GM13977 (cell line): Measurements from ENCODE around the gene TEX19.

ENCODE experiments used
- DNase-seq: peaks from one replicate; pipeline ENCODE4 v3.0.0; 2012; ENCODE audit warnings: low spot score
- in situ Hi-C: fragments of 300-500 bp; cut with MboI; formaldehyde crosslinking; loops from one replicate; pipeline ENCODE4 v1.12.0; 2022; ENCODE audit warnings: low sequenced_read_pairs, low pct_unique_long_range_greater_than_20kb, mixed read lengths, inconsistent platforms; ENCODE audit not compliant: unreplicated experiment
- TF ChIP-seq, protein P1 (sequence below): IDR thresholded peaks from 2 replicates; pipeline ENCODE4 v1.5.1; 2012; ENCODE audit warnings: mild to moderate bottlenecking, control low read depth; ENCODE audit not compliant: insufficient read depth; ENCODE audit errors: extremely low read depth, missing control alignments

TEX19 gene

DNA sequence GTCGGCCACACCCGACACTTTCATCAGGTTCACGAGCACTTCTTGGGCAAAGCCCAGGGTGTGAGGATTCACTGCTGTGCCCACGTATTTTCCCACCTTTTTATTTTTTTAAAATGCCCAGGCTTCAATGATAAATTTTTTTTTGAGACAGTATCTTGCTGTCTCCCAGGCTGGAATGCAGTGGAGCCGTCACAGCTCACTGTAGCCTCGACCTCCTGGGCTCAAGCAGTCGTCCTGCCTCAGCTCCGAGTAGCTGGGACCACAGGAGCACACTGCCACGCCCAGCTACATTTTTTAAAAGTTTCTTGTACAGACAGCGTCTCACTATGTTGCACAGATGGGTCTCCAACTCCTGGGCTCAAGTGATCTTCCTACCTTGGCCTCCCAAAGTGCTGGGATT is 30.3 kb downstream of the TEX19 start:
- TF ChIP-seq, protein P1, sequence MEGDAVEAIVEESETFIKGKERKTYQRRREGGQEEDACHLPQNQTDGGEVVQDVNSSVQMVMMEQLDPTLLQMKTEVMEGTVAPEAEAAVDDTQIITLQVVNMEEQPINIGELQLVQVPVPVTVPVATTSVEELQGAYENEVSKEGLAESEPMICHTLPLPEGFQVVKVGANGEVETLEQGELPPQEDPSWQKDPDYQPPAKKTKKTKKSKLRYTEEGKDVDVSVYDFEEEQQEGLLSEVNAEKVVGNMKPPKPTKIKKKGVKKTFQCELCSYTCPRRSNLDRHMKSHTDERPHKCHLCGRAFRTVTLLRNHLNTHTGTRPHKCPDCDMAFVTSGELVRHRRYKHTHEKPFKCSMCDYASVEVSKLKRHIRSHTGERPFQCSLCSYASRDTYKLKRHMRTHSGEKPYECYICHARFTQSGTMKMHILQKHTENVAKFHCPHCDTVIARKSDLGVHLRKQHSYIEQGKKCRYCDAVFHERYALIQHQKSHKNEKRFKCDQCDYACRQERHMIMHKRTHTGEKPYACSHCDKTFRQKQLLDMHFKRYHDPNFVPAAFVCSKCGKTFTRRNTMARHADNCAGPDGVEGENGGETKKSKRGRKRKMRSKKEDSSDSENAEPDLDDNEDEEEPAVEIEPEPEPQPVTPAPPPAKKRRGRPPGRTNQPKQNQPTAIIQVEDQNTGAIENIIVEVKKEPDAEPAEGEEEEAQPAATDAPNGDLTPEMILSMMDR = no peak
- no peak for DNase-seq
- in situ Hi-C loops = no loop called here

DNA sequence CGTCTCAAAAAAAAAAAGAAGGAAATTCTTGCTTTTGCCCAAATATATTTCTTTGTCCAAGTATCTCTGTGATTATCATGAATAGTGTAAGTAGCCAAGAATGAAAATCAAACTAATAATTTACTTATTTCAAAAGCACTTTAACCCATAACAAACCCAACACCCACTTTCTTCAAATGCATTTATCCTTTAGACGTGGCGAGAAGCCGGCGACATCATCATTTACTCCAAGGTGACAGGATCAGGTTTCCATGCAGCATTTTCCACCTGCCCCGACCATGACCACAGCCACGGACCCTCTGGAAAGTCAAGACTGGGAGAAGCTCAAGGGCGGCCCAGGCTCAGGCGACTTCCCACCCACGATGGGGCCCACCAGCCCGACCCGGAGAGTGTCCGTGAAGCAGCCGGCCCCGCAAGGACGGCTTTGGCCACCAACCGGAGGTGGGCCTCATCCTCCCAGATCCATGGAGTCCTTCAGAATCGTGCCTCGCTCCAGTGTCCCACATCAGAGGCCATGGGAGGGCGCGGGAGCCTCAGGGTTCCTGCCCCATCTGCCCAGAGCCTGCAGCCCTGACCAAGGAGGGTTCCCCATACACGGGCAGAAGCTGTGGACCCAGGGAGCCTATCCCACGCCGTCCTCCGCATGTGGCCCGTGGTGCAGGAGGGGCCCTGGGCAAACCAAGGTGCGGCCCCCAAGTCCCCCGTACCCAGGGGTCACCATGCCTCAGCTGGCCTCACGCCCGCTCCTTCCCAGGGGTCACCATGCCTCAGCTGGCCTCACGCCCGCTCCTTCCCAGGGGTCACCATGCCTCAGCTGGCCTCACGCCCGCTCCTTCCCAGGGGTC is 31.2 kb downstream of the TEX19 start:
- DNase-seq = no peak
- in situ Hi-C loops = no loop called here
- TF ChIP-seq, protein P1 = no peak

DNA sequence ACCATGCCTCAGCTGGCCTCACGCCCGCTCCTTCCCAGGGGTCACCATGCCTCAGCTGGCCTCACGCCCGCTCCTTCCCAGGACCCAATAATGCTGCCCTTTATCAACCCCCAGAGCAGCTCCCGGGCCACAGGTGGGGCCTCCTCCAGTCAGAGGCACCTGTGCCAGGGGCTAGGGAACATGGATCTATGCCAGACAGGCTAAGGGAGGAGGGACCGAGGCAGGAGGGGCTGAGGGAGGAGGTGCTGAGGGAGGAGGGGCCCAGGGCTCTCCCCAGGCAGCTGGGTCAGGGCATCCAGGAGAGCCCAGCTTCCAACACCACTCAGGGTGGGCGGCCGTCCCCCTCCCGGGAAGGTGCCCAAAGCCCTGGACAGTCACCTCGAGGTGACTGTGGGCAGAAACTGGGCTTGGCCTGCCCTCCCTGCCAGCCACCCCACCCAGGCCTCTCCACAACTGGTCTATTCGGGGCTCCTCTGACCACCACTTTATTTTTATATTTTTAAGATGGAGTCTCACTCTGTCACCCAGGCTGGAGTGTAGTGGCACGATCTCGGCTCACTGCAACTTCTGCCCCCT is 31.9 kb downstream of the TEX19 start:
- TF ChIP-seq, protein P1 = no peak
- in situ Hi-C loops = no loop called here
- no peak for DNase-seq

DNA sequence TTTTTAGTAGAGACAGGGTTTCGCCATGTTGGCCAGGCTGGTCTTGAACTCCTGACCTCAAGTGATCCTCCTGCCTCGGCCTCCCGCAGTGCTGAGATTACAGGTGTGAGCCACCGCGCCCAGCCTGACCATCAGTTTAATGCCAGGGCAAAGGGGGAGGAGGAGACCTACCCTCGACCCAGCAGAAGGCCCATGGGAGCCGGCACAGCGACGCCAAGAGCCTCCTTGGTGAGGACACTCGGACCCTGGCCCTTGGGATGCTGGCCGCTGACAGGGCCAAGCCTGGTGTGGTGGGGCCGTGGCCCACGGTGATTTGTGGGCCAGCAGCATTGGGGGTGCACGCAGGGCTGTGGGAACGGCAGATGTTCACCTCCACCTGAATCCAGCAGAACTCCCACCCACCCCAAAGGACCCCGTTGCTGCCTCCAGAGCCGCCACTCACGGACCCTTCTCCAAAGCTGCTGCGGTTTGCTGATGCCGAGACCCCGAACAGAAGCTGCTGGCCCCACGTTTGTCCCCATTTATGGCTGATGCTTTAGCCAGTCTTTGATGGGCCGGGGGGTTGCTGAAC is 32.5 kb downstream of the TEX19 start:
- in situ Hi-C loops = no loop called here
- DNase-seq = no peak

DNA sequence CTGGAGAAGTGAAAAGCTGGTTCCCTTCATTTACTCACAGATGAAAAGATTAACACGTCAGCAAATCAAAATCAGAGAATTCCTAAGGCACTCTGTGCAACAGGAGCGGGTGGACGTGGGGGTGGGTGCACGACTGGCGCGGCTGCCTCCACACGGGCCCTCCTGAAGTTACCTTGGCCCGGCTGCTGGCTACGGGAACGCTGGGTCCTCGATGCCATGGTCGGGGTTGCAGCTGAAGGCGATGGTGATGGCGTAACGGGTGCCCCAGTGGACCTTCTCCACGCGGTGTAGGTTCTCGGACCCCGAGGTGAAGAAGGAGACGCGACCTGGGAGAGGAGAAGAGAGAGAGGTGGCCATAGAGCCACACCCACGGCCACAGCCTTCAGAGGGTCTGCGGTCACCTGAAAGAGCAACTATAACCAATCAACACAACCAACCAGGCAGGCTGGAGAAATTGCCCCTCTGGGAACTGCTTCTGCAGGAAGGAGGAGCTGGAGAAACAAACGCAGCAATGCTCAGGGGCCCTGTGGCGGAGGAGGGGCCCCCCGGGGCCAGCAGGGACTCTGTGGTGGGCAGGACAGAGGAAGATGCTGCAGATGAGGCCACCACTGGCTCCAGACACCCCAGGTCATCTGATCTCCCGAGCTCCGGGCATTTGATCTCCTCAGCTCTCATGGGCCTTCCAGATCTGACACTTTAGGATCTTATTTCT is 33.3 kb downstream of the TEX19 start:
- in situ Hi-C loops = no loop called here
- no peak for DNase-seq
- TF ChIP-seq, protein P1 = no peak

More for the DNA sequence above, 32.5 kb downstream of the TEX19 start:
- TF ChIP-seq, protein P1 = no peak

DNA sequence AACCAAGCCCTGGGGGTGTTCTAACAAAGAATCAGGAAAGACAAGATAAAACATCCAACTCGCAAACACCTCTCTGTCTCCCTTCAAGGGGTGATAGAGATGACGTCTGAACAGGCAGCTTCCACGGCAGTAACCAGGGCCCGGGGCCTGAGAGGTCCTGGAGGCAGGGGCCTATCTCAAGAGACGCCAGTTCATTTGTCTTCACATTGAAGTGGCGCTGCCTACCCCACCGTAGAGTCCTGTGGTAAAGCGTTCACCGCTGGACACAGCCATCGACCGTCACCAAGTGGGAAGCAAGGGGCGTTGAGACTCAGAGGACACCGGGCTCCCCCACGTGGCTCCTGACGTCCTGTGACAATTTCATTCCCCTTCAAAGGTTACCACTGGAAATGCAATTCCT is 33.9 kb downstream of the TEX19 start:
- DNase-seq = no peak
- in situ Hi-C loops = no loop called here
- TF ChIP-seq, protein P1 = no peak
